AG04450 (cell line): ENCODE data around the gene ZNF646. TPM values are rescaled to one million over a fixed set of nuclear protein-coding genes. Genes with fewer than 3 reads are reported as not detected.

Experiments used
- CTCF ChIA-PET: fragments of 300-600, 350-600 bp; formaldehyde crosslinking; extraction: SDS; loops from one replicate; lab custom pipeline; 2022; ENCODE audit warnings: antibody characterized with exemption, inconsistent platforms; lab: Charles Lee
- POLR2A ChIA-PET: fragments of 350-600 bp; formaldehyde crosslinking; extraction: SDS; loops from one replicate; lab custom pipeline; 2021; ENCODE audit warnings: antibody characterized with exemption, inconsistent platforms; lab: Yijun Ruan, JAX
- DNase-seq: peaks from one replicate; pipeline ENCODE4 v3.0.0-alpha.2; 2011; ENCODE audit warnings: low read depth, low spot score
- H3K27ac ChIP-seq: one replicate; pipeline ENCODE4 v1.5.1; 2012; ENCODE audit warnings: low read depth, low read length, control low read depth
- H3K27me3 ChIP-seq: one replicate; pipeline ENCODE4 v1.6.0; 2012; ENCODE audit warnings: low read length; ENCODE audit not compliant: control insufficient read depth, insufficient read depth
- H3K4me3 ChIP-seq: 2 replicates; pipeline ENCODE4 v1.5.1; 2011; ENCODE audit warnings: mild to moderate bottlenecking, low read depth, low read length, control low read depth
- H3K9me3 ChIP-seq: 2 replicates; pipeline ENCODE4 v1.5.1; 2012; ENCODE audit warnings: low read length; ENCODE audit not compliant: control insufficient read depth, insufficient read depth
- CTCF ChIP-seq: IDR thresholded peaks from 2 replicates; pipeline ENCODE4 v1.5.1; 2011; ENCODE audit warnings: low read depth, low read length, control low read depth, inconsistent platforms
- polyA minus RNA-seq: library from RNA; depleted of rRNA, polyadenylated mRNA; stranded (reverse); fragments of >200 nt; gene quantifications from 2 replicates; pipeline ENCODE4 v1.2.3, GENCODE V29; 2011; rRNA and poly(A)+ RNA removed
- polyA plus RNA-seq: library from polyadenylated mRNA; depleted of rRNA; stranded (reverse); fragments of >200 nt; gene quantifications from 2 replicates; pipeline ENCODE4 v1.2.3, GENCODE V29; 2011; rRNA removed

Gene ZNF646
- 2.4 and 4.5 TPM in 2 replicates for polyA plus RNA-seq
- 5.6 and 17.0 TPM in 2 replicates for polyA minus RNA-seq

- Histone ChIP-seq H3K27ac (peak within 1 kb of the TSS; percentile 96), H3K27me3 (no peaks in the 10 kb centered on the region), H3K4me3 (peak within 1 kb of the TSS; percentile 99), H3K9me3 (peaks cover 4% of the 10 kb centered on the region; the same call in 1 of the 2 replicates)
- ChIA-PET POLR2A (interaction anchor here (0.6 to 2.4 kb wide), 18 partner anchors 9 to 386 kb away, joined by 3 to 21 read pairs (median 6); partner anchors contain the start of genes FUS, HSD3B7, KAT8 and STX4), CTCF (interaction anchor here (1.0 to 2.4 kb wide), 3 partner anchors 68 to 387 kb away, joined by 3 to 9 read pairs (median 6); no protein-coding TSS in a partner anchor)
- DNase-seq = peak; percentile 98
- 0 out of 2 replicates have a peak, but pooled peaks have one; percentile 1 for TF ChIP-seq CTCF
These were observed at the start of gene ZNF646, which contains the start of gene ZNF668 for GRCh38 chr16:31073970-31074813. TSS of gene ZNF646 (plus strand) at chr16:31074422. CDS start at chr16:31076325, 1,903 bp downstream. TSS of gene ZNF668 (minus strand) at chr16:31074240. CDS start at chr16:31064459, 9,781 bp downstream.

- Histone ChIP-seq H3K27me3 (no peaks in the 10 kb centered on the region), H3K4me3 (no peak overlapping the region), H3K9me3 (no peaks in the 10 kb centered on the region), H3K27ac (no peak overlapping the region)
- ChIA-PET POLR2A (no interaction called here), CTCF (no interaction called here)
- no peak for TF ChIP-seq CTCF
- DNase-seq = no peak
These were observed 48.9 kb upstream of the ZNF646 start for GRCh38 chr16:31025339-31025738.

- no peak for DNase-seq
- Histone ChIP-seq H3K27ac (no peak overlapping the region), H3K27me3 (no peaks in the 10 kb centered on the region), H3K9me3 (no peaks in the 10 kb centered on the region; the same call in 1 of the 2 replicates), H3K4me3 (no peak overlapping the region)
- ChIA-PET POLR2A (no interaction called here), CTCF (no interaction called here)
- no peak for TF ChIP-seq CTCF
These were observed 45.0 kb upstream of the ZNF646 start for GRCh38 chr16:31029272-31029671.

- H3K4me3 ChIP-seq = no peak overlapping the region
- DNase-seq = no peak
- TF ChIP-seq CTCF = no peak
- POLR2A ChIA-PET = no interaction called here
- H3K9me3 ChIP-seq = no peaks in the 10 kb centered on the region; the same call in 1 of the 2 replicates
- CTCF ChIA-PET = no interaction called here
- no peak overlapping the region for H3K27ac ChIP-seq
- H3K27me3 ChIP-seq = no peaks in the 10 kb centered on the region
These were observed 42.9 kb upstream of the ZNF646 start for GRCh38 chr16:31031276-31031675.
